Ovary (tissue), 3 donors: Measurements from ENCODE around the gene RBKS.

ENCODE experiments used
- CTCF ChIP-seq, 3 donors: fragments of 450-650 bp in 2 of 3; fragments of 200-600 bp in 1 of 3; IDR thresholded peaks; one replicate each; pipeline versions ENCODE4 v1.5.1 to v1.8.0; 2016 to 2022; ENCODE audit warnings: antibody characterized with exemption in 3 of 3, mild to moderate bottlenecking in 1 of 3
- POLR2A ChIP-seq: fragments of 450-650 bp; IDR thresholded peaks from one replicate; pipeline ENCODE4 v1.6.1; 2017; ENCODE audit warnings: antibody characterized with exemption, mild to moderate bottlenecking, moderate library complexity
- donor health status: DM: no; HTN: no; CAD: no.

GRCh38 chr2:27875089-27875881 is 14.9 kb downstream of the RBKS start:
- no peak for TF ChIP-seq CTCF (IDR thresholded peaks at IDR 0.05)
- TF ChIP-seq POLR2A: no peak
